Measurements from ENCODE around the gene USP4.

GRCh38 chr3:49260806-49261324 lies 79.0 kb downstream of the USP4 start:
- TF ChIP-seq ZBTB7A (CRISPR knock-in tag; IDR thresholded peaks at IDR 0.05) (no peak), ZNF724P (CRISPR knock-in tag; IDR thresholded peaks at IDR 0.05; ENCODE audit: borderline replicate concordance) (no peak), ETV5 (CRISPR knock-in tag; IDR thresholded peaks at IDR 0.05; ENCODE audit: borderline replicate concordance) (no peak), ZMAT3 (CRISPR knock-in tag; conservative IDR thresholded peaks at IDR 0.05) (no peak)

Measured in HepG2 (cell line).